G401.6 (cell line): ENCODE measurements around the gene OR5A1.

Experiments used
- FAIRE-seq: peaks from 2 replicates; lab custom pipeline; 2012; peaks lifted over from hg19 to GRCh38; lab: Jason Lieb, UNC

Gene OR5A1

GRCh38 chr11:59479906-59480305 lies 43.6 kb downstream of the OR5A1 start:
- no peak for FAIRE-seq

DNA sequence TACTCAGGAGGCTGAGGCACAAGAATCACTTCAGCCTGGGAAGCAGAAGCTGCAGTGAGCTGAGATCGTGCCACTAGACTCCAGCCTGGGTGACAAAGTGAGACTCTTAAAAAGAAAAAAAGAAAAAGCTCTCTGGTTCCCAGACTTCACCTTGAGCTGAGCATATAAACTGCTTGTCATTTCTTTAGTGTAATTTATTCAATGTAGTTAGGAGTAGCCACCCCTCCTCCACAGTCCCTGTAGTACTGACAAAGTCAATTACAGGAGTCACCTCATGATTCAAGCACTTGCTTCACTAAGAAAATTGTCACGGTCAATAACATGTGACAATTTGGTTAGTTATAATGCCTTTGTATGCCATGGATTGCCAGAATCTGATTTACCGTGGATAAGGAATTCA lies 44.1 kb downstream of the OR5A1 start:
- FAIRE-seq, result no peak
